GM19238 (cell line): ENCODE data around the gene TPMT.

ENCODE experiments used
- DNase-seq: peaks from one replicate; pipeline ENCODE4 v3.0.0; 2011; ENCODE audit warnings: low spot score; ENCODE audit not compliant: insufficient read length

The TPMT gene

GRCh38 chr6:18117136-18117535, 37.7 kb downstream of the TPMT start:
- no peak for DNase-seq

- DNase-seq = no peak
These were observed 39.5 kb downstream of the TPMT start for GRCh38 chr6:18115356-18115755.

GRCh38 chr6:18110162-18110561, 44.7 kb downstream of the TPMT start:
- DNase-seq = no peak

- DNase-seq = no peak
These were observed 47.8 kb downstream of the TPMT start for GRCh38 chr6:18107061-18107460.

GRCh38 chr6:18102783-18103509, 51.9 kb downstream of the TPMT start:
- no peak for DNase-seq

- no peak for DNase-seq
These were observed 53.0 kb downstream of the TPMT start for GRCh38 chr6:18101873-18102272.

- no peak for DNase-seq
These were observed 53.6 kb downstream of the TPMT start for GRCh38 chr6:18101271-18101670.

GRCh38 chr6:18100296-18100695, 54.6 kb downstream of the TPMT start:
- no peak for DNase-seq

- DNase-seq = no peak
These were observed 55.4 kb downstream of the TPMT start for GRCh38 chr6:18099511-18099910.

GRCh38 chr6:18096423-18096822, 58.5 kb downstream of the TPMT start:
- no peak for DNase-seq

- no peak for DNase-seq
These were observed 63.5 kb downstream of the TPMT start for GRCh38 chr6:18091382-18091781.

GRCh38 chr6:18090349-18090786, 64.5 kb downstream of the TPMT start:
- no peak for DNase-seq

- DNase-seq = no peak
These were observed 66.2 kb downstream of the TPMT start for GRCh38 chr6:18088419-18089296.

- DNase-seq = no peak
These were observed 67.3 kb downstream of the TPMT start for GRCh38 chr6:18087396-18088165.

- DNase-seq = no peak
These were observed 73.7 kb downstream of the TPMT start for GRCh38 chr6:18081025-18081668.

- DNase-seq = no peak
These were observed 74.3 kb downstream of the TPMT start for GRCh38 chr6:18080544-18080943.

GRCh38 chr6:18078866-18079265, 76.0 kb downstream of the TPMT start:
- DNase-seq = no peak
